Umbilical cord (tissue), 2 donors: Measurements from ENCODE around the gene KRT7. TPM values are rescaled to one million over a fixed set of nuclear protein-coding genes. Genes with fewer than 3 reads are reported as not detected.
"Not testable (repeated sequence)": the region's sequence is repeated elsewhere in the genome, so short reads cannot be mapped to it uniquely, and the experiment has no call there.

Source experiments
- DNase-seq: peaks from one replicate; pipeline ENCODE4 v3.0.0-alpha.2; 2015; ENCODE audit warnings: low spot score
- total RNA-seq: library from RNA; depleted of rRNA; stranded (reverse); fragments of >200 nt; gene quantifications from one replicate; pipeline ENCODE4 v1.2.3, GENCODE V29; 2014; ENCODE audit warnings: low replicate concordance; ENCODE audit not compliant: insufficient read depth

KRT7 gene
- total RNA-seq, 1 donor from 2014 or later, result 7.7 TPM

DNA sequence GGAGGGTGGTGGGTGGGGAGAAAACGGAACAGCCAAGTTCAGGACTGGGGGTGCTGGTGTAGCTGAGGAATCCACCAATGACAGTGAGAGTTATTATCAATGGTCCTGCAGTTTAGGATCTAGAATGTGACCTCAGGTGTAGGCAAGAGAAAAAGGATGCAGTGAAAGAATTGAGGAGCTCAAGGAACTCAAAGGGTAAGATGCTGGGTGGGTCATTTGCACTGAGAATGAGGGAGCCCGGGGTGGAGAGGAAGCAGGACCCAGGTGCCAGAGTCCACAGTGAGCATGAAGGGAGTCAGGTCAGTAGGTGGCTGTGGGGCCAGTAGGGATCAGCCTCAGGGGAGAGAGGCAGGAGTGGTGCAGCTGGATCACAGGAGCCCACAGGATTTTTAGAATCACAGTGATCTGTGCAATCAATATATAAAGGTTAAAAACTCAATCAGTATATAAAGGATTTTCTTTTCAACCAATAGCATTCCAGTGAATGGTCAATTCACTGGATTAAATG lies 3.2 kb upstream of the KRT7 start:
- DNase-seq, result no peak

DNA sequence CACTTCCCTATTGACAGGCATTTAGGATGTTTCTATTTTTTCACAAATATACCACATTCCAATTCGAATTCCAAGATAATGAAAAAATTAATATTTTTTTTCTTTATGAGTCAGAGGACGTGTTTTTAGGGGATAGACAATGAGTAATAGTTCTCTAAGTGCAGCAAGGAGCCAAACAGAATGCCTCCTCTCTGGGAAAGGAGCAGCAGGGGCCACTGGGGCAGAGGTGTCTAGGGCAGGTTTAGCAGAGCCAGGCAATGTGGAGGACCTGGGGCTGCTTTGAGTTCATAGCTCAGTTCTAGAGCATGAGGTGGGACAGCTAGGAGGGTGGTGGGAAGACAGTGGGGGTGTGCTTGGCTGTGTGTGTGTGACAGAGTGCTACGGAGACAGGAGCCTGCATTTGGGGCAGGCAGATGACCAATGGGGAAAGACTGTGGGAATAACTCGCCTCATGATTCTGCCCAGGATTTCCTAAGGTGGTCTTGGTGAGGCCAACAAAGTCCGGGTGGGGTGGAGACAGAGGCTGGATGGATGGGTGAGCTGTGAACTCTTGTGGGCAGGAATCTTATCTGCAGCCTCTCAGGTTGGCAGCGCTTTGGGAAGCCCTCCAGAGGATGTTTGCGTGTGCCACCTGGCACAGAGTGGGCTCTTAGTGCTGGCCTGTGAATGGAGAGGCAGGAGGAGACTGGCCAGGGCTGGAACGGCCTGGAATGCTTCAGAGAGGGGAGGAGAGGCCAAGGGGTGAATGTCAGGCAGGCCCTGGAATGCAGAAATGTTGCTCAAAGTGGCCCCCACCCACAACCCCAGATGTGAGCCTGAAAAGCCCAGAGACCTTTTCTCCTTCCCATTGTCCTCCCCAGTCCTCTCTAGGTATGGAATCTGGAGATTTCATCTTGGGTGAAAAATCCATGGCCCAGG lies 2.4 kb upstream of the KRT7 start:
- no peak for DNase-seq

DNA sequence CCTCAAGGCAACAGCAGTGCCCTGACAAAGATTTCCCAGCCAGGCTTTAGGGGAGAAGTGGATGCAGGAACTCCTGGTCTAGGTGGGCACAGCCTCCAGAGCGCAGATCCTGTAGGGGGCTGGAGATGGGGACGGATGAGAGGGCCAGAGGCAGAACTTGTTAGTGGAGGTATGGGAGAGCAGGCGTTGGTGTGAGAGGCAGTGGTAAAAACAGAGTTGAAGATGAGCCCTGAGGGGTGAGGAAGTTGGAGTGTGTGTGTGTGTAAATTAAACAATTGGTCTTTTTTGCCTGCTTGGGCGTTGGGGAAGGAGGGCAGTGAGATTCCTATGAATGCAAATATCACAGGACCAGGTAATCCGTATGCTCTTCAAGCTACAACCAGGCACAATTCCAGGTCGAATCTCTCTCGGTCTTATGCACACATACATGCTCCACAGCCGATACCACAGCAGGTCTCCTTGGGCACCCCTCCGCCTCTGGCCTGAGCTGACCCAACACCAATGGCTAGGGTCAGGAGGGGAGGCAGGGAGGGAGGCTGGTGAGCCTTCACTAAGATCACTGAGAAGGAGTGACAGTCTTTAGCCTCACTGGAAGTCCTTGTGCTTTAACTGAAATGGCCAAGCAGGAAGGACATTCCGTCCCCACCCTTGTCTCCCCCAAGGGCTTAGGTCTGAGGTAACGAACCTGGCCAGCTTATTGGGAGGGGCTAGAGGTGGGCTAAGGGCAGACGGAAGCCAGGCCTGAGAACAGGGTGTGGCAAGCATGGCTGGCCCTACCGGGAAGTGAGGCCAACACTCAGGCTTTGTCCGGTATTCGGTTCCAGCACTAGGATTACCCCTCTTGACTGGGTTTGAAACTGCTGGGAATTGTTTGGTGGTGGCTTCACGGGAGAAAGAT lies 1.5 kb upstream of the KRT7 start:
- DNase-seq, result no peak

DNA sequence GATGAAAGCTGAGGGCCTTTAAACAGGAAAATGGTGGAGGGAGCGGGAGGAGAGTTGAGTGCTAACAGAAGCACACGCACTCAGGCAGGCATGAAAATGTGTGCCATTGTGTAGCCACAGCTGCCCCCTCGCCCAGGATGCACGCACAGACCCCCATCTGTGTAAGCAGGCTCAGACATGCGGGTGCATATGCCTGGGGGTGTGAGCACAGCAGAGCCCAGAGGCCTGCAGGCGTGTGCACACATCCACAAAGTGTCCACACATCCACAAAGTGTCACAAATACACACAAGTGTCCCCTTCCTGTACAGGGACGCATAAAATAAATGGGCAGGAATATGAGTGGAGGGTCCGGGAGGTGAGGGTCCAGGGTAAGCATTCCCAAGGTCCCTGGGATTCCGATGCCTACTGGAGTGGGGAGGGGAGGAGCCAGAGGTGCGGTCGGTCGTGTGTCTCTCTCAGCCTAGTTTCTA lies 805 bp upstream of the KRT7 start:
- no peak for DNase-seq

DNA sequence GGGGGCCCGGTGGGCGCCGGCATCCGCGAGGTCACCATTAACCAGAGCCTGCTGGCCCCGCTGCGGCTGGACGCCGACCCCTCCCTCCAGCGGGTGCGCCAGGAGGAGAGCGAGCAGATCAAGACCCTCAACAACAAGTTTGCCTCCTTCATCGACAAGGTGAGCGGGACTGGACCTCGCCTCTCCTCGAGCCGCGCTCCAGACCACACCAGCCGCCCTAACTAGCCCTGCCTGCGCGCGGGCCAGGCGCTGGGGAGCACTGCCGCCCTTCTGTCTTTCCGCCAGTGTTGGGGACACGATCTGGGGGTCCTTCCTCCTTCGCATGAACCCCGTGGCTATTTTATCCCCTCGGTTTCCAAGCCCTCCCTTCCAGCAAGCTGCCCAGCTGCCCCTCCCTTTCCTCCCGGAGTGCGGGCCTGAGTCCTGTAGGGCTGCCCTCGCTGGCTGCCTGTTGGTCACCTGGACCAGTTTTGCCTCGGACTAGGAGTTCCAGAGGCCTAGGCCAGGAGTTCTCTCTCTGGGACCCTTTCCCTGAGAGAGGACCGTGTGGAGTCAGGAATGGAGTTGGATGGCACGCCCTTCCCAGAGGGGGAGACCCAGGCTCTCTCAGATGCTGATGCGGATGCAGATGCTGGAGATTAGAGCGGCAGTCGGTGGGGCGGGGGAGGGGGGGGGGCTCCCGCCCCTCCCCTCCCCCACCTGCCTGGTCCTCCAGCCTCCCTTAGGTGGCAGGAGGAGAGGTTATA lies 592 bp downstream of the KRT7 start:
- DNase-seq, result no peak

DNA sequence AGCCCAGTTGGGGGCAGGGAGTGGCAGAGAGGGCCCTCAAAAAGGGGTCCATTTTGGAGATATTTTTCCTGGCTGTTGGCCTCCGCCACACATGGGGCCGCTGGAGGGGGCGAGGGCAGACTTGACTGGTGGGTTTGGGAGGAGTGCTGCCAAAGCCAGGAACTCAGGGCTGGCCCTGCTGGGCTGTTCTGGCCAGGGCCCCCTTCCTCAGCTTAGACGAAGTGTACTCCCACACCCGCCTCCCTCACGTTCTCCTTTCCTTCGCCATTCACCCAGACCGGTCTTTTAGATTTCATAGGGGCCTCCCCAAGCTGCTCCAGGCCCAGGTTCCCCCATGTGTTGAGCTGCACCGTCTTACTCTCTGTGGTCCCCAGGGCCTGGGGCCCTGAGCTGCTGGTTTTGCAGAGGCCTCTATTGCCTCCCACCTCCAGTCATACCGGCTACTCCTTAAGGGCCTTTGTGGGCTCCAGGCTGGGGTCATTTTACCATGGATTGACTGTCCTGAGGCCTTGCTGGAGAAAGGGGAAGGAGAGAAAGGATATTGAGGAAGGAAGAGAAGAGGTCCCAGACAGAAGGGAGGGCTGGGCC lies 1.3 kb downstream of the KRT7 start:
- DNase-seq, result no peak

DNA sequence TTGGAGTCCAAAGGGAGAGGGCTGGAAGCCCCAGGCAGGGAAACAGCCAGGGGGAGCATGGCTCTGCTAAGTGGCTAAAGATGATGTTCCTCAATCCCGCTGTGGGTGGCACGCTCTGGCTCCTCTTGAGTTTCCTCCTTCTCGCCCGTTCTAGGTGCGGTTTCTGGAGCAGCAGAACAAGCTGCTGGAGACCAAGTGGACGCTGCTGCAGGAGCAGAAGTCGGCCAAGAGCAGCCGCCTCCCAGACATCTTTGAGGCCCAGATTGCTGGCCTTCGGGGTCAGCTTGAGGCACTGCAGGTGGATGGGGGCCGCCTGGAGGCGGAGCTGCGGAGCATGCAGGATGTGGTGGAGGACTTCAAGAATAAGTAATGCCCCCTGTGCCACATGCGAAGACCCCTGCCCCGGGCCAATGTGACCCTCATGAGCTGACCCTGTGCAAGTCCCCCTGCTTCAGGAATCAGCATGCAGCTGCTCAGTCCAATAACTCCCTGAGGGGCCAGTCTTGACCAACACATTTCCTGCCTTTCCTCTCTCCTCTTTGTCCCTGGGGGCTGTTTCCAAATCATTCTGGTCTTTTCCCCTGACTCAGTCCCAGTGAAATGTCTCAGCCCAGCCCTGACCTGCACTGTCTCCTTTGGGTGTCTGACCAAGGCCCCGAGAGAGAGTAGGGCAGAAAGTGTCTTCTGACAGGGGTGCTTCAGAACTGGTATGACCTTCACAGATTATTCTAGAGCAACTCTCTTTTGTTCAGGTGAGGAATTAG lies 2.1 kb downstream of the KRT7 start:
- no peak for DNase-seq

DNA sequence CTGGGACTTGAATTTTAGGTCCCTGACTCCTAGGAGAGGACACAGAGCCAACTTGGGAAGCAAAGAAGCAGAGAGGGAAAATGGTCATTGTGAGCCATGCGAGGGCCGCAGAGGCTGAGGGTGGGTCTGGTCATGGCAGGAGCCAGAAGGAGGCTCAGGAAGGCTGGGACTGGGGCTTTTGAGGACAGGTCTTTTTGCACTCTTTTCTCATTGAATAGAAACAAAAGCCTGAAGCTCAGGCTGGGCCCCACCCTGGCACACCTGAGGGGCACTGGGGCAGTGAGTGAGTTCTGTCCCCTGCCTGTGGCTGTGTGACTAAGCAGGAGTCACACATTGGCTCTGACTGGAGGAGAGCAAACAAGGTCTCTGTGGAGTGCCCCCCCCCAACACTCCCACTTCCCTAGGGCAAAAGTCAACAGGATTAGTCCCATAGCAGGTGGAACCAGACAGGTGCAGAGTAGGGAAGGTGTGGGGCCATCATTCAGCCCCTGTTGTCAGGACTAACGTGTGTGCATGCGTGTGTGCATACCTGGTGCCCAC lies 2.8 kb downstream of the KRT7 start:
- DNase-seq, result no peak

DNA sequence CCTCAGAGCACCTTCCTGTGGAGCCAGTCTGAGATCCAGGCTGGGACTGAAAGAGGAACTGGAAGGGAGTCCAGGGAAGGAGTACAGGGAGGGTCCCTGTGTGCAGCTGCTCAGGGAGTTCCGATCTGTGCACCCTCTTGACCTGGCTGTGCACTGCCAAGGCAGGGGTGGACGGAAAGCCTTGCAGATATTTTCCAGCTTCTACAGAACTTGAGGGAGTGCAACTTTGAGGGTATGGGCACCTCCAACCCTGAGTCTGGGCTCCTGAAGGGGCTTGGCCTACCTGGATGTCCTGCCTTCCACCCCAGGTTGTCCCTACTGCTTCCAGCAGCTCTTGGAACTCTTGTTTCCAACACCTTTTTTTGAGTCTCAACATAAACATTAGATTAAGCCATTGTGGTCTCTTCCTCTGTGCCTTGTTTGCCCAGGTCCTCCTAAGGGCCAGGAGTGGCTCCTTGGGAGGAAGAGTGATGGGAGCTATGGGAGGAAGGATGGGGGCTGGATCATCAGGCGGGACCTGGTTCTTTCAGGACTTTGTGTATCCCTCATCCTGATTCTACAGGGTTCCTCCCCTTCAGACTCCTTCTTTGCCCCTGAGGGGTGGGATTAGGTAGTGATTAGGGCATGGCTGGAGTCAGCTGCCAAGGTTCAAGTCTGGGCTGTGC lies 3.5 kb downstream of the KRT7 start:
- no peak for DNase-seq

DNA sequence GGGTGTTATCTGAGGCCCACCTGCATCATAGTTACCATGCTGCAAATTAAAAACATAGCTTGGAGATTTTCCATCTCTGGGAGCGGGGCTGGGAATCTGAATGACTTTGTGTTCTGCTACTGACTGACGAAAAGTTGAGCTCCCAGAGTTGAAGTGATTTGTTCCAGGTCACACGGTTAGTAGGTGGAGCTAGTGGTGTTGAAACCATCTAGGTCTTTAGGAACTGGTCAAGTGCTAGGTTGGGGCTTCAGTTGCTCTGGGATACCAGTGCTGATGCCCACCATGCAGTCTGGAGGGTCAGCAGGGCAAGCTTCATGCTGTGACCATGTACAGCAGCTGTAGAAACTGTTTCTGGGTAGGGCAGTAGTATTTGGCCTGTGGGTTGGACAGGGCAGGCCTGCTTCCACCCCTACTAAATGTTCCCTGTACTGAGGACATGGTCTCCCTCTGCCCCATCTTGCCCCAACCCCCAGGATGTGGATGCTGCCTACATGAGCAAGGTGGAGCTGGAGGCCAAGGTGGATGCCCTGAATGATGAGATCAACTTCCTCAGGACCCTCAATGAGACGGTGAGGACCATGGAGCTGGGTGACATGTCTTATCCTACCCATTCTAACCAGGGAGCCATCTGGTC lies 5.3 kb downstream of the KRT7 start:
- no peak for DNase-seq

DNA sequence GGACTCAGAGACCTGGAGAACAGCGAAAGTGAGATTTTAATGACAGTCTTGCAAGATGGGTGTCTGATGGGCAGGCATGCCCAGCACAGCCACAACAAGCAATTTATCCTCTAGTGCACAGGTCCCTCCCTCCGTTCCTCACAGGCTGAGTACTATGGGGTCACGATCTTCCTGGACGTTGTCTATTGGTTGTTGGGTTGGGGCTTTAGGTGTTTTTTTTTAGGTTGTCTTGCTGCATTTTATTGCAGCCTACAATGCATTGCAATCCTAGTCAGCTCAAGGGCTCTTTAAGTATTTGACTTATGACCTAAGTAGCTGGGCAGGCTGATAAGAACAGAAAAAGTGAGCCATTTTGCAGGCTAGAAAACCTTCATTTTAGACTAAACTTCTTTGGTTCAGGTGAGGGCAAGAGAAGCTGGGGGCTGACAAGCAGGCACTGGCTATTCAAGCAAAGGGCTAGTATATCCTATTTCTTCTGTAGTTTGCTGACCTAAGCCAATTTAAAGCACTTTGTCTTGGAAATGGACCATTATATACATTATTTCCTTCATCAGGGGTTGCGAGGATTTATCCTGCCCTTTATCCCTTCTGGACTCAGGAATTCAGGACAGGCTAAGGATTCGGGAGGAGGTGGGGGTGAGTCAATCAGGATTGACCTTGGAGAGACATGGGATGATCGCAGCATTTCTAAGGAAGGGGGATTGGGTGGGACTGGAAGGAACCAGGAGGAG lies 6.0 kb downstream of the KRT7 start:
- no peak for DNase-seq

DNA sequence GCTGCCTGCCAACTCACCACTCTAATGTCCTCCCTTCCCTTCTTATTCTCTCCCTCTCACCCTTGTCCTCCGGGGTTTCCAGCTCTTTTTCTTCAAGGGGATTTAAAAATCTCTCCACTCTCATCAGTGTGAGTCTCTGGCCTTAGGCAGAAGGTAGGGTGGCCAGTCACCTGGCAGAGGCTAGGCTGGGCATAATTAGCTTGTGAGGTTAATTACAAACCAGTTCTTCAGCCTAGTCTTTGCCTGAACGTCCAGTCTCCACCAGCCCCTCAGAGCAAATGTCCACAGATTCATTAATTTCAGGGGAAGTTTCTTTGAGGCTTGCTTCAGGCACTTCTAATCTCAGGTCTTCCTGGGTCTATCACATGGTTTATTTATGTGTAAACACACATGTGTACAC lies 6.7 kb downstream of the KRT7 start:
- DNase-seq, result no peak

DNA sequence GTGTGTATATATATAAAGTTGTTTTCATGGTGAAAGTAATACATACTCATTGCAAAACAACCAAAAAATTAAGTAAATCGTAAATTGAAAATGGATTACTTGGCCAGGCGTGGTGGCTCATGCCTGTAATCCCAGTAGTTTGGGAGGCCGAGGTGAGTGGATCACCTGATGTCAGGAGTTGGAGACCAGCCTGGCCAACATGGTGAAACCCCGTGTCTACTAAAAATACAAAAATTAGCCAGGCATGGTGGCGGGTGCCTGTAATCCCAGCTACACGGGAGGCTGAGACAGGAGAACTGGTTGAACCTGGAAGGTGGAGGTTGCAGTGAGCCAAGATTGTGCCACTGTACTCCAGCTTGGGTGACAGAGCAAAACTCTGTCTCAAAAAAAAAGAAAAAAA lies 7.2 kb downstream of the KRT7 start:
- DNase-seq, result not testable (repeated sequence)

DNA sequence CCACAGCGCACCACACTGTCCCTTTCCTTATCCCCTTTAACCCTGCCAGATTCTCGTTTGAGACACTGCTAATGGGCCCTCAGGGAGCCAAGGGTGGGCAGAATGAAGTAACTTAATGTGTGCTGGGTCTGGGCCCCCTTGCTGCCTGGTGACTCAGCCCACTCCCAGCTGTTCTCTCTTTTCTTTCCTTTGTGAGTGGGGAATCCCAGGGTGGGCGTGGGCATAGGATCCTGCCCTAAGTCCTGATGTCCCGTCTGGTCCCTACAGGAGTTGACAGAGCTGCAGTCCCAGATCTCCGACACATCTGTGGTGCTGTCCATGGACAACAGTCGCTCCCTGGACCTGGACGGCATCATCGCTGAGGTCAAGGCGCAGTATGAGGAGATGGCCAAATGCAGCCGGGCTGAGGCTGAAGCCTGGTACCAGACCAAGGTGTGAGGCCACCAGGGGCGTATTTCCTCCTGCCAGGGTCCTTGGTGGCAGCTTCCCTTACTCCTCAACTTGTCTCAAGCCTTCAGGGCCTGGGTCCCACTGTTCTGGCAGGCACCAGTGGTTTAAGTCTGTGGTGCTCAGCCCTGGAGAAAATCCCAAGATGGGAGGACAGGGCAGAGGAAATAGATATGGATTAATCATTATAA lies 8.3 kb downstream of the KRT7 start:
- DNase-seq, result no peak

DNA sequence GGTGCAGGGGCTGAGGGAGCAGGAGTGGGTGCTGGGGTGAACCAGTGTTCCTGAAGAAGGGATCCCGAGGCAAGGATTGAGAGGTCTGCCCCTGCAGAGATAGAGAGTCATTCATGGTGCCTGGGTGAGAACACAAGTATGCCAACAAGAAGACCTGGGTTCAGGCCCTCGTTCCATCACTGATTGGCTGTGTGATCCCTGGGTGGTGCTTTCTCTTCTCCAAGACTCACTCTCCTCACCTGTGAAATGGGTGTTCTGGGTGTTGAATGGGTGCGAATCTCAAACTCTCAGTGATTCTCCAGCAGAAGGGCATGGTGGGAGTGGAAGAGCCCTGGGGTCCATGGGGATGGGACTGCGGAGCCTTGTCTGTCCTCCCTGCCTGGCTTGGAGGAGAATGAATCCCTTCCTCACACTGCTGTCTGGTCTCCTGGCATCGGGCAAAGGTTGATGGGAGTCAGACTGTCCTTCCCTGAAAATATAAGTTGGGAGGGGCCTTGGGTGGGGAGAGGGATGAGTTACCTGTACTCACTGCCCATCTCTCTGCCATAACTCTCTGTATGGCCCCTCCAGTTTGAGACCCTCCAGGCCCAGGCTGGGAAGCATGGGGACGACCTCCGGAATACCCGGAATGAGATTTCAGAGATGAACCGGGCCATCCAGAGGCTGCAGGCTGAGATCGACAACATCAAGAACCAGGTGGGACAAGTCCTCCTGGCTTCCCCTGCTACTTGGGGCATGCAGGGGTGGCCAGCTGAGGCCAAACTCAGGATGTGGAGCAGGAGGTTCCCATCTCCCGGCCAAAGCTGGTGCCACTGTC lies 9.6 kb downstream of the KRT7 start:
- no peak for DNase-seq

DNA sequence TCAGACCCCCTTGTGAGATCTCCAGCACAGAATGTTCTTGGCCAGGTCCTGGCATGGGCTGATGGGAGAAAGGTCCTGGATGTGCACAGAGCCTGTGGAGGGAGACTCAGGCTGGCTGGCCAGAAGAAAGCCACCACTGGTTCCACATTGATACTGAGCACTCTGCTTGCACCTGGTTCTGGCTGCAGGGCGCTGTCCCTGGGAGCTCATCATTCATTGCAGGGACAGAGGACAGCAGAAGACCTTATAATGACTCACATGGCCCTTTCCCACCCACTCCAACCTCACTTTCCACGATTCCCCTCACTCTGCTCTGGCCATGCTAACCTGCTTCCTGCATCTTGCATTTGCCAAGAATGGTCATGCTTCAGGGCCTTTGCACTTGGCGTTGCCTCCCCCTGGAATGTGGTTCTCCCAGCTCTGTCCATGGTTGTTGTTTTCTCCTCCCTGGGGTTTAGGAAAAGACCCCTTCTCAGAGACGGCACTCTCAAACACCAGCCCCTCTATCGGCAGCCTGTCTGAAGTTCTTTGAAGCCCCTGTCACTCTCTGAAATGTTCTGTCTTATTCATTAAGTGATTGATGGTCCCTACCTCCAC lies 10.3 kb downstream of the KRT7 start:
- DNase-seq, result no peak
